GM19099 (cell line): ENCODE results near the gene EPHA4.

Source experiments
- POLR2A ChIP-seq: IDR thresholded peaks from 3 replicates; pipeline ENCODE4 v1.6.1; 2011; ENCODE audit warnings: low read depth; ENCODE audit not compliant: insufficient read length; ENCODE audit errors: extremely low read depth

The EPHA4 gene

DNA sequence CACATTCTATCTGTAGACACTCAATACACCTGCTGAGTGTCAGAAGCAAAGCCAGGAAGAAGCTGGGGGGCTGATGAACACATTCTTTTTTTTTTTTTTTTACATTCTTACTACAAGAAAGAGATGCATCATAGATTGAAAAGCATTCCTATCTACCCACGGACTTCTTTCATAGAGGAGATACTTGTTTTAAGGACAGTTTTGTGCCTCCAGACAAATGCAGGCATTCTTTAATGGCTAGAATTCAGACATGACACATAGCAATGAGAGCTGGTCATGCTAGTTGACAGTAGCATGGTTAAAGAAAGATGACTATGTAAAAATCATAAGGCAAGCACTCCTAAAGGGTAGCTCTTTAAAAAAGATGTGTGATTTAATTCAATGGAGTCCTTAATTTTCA is 110.2 kb downstream of the EPHA4 start:
- no peak for TF ChIP-seq POLR2A

GRCh38 chr2:221460136-221460535 is 112.0 kb downstream of the EPHA4 start:
- TF ChIP-seq POLR2A = no peak

- TF ChIP-seq POLR2A = no peak
Observed at GRCh38 chr2:221458578-221458977, 113.5 kb downstream of the EPHA4 start.

DNA sequence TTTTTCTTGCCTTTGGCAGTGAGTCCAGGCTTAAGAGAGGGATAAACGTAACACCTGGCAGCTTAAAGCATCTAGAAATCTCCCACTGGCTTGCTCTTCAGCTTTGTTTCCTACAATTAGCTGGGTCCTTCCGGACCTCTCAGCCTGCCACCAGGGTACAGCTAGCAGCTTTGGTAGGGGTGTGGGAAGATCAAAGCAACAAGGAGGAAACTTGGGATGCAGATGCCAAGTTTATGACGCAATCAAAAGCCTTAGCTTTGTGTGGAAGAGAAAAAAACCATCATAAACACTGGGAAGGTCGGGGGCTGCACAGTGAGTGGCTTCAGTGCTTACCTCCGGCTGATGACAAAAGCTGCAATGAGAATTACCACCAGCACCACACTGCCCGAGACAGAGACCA is 116.9 kb downstream of the EPHA4 start:
- no peak for TF ChIP-seq POLR2A

DNA sequence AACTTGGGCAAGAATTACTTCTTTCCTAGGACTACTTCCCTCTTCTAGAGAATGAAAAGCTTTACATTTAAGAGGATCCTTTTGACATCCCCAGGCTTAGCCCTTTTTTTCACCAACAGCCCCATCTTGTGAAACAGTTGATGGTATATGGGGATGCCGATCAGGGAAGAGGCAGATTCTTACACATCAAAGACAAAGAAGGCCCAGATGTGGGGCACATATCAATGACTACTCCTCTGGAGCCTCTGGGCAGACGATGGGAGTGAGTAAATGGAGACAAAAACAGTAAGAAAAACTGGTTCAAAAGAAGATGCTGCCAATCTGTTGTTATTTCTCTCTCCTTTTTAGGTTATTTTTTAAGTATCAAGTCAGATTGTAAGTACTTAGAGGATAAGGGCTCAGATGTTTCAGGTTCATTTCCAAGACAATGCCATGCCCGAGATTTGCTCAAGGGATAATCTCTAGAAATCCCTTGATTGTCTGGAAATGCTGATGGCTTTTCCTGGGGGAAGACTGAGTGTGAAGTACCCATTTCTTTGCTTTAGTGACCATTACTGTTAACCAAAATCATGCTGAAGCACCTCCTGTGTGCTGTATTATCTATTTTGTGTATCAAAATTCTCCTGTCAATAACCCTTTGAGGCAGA is 117.5 kb downstream of the EPHA4 start:
- TF ChIP-seq POLR2A = no peak

DNA sequence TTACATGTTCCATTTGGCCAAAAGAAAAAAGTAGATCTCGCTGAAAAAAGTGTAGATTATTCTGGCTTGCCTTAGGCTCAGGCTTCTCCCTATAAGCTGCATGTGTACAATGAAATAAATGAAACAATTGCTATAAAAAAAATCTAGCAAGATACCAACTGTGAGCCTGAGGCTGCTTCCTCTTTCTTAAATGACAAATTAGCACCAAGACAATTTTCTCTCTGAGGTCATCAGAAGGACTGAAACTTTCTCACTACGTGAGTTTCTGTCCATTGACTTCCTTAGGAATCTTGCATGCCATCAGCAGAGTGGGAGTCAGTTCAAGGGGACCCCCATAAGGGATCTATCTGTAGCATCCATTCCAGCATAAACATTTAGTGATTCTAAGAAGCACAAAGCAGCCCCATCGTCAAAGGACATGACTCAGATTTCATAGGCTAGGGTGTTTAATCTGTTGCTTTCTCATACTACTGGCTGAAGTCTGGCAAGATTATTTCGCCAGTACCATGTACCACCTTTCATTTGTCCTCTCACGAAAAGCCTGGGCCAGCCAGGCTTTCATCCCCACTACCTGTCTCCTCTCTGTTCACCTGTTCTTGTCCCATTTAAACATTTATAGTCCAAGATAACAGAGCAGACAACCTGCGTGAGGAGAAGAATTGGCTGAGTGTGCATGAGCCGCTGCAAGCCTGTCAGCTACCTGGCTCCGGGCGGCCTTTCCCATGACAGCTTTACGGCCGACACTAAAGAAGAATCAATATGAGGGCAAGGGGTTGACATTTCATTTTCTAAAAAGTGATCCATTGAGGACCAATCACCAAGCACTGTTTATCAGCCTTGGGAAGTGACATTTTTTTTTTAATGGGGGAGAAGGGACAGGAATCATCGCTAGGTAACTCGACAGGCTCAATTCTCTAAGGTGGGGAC is 120.0 kb downstream of the EPHA4 start:
- TF ChIP-seq POLR2A = no peak

DNA sequence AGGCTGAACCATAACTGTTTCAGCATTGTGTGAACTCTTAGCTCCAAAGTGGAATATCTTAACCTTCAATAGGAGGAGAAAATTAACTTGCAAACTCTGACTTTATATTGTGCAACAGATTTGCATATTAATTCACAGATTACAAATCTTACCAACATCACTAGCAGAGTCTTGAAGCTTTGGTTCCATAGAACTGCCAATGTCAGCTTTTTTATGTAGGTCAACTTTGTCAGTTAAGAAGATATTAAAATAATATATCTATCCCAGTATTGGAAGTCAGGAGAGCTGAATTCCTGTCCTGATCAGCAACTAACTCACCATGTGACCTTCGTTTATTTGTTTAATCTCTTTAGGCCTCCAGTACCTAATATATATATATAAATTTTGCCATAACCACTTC is 121.8 kb downstream of the EPHA4 start:
- TF ChIP-seq POLR2A = no peak

GRCh38 chr2:221449406-221449805 is 122.7 kb downstream of the EPHA4 start:
- no peak for TF ChIP-seq POLR2A

DNA sequence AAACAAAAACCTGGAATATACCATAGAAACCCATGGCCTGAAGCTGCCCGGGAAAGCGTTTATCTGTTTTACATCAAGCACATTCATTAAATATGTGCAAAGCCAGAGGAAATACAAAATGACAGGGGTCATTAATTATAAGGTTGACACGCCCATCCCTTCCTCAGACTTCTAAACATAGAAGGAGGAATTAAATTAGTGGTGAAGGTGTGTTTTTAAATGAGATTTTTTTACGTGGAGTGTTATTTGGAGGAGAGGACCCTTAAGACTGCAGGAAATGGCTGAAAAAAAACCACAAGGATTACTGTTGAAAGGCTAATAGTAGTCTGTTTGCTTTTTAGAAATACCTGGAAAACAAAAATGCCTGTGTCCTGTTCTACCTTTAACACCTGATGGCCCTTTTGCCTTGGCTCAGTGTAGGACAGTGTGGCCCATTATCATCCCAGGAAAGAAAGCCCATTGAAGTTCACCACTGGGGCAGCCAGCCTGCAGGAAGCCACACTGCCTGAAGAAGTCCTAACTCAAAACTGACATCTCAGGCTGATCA is 123.2 kb downstream of the EPHA4 start:
- no peak for TF ChIP-seq POLR2A

DNA sequence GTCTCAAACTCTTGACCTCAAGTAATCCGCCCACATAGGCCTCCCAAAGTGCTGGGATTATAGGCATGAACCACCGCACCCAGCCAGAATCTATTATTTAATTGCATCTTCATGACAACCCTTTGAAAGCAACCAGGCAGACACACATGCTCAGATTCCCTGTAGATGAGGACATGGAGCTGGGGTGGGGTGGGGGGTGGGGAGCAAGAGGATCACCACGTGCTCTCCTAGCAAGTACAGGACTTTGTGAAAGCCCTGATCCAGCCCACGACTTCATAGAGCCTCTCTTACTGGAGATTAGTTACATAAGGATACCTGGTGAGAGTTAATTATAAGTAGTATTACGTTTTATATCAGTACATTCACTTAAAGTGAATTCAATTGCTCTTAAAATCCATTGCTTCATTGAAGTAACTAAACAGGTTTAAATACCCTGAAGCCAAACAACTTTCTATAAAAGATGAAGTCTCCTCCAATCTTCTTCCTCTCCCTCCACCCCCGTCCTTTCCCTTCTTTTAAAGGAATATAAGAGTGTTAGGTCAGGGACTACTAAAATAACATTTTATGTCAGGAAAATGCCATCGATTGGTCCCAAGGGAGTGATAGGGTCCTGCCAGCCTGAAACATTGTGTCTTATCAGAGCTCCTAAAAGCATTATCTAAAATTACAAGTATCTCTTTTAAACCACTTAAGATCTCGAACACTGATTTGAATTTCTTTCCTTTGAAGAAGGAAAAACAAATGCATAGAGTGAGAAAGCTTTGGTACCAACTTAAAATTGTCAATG is 123.9 kb downstream of the EPHA4 start:
- no peak for TF ChIP-seq POLR2A

GRCh38 chr2:221447310-221447709 is 124.8 kb downstream of the EPHA4 start:
- no peak for TF ChIP-seq POLR2A

- no peak for TF ChIP-seq POLR2A
Observed at GRCh38 chr2:221446140-221446539, 126.0 kb downstream of the EPHA4 start.

- TF ChIP-seq POLR2A = no peak
Observed at GRCh38 chr2:221444106-221444505, 128.0 kb downstream of the EPHA4 start.

DNA sequence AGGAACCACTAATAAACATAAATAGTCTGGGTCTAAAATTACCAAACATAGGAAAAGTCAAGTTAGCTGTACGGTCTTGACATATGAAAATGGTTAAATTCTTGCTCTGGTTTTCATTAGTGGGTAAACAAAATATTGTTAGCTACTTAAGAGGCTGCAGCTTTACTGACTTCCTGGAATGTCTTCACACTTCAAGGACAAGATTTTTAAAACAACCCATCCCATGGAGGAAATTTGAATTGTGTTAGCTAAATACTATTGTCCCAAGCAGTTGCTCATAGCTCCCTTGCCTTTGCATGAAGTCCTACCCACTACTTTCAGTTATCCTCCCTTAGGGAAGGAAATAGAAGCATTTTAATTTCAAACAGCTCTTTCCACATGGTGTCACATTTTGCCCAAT is 128.5 kb downstream of the EPHA4 start:
- no peak for TF ChIP-seq POLR2A

- TF ChIP-seq POLR2A = no peak
Observed at GRCh38 chr2:221442128-221442527, 130.0 kb downstream of the EPHA4 start.
